ENCODE results near the gene ATP11A. TPM values are rescaled to one million over a fixed set of nuclear protein-coding genes. Genes with fewer than 3 reads are reported as not detected.

The ATP11A gene
- total RNA-seq, 1 donor from 2014 or later = 37.0 TPM

- no peak for DNase-seq (ENCODE audit: low spot score)
Observed at GRCh38 chr13:112892426-112893206, 202.8 kb downstream of the ATP11A start.

DNA sequence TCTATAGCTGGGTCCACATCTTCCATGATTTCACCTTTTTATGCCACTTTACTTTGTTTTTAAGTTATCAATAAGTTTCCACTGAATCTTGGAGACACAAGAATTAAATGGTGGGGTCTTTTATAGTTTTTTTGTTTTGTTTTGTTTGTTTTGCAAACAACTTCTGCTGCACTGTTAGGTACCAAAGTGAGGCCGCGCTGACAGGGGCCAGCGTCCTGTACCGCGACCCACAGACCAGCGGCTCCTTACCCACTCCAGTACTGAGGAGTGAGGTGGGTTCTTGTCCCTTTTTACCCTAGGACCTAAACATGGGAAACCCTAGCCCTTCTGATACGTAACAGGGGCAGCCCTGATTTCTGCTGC lies 203.3 kb downstream of the ATP11A start:
- DNase-seq (ENCODE audit: low spot score) = no peak

DNA sequence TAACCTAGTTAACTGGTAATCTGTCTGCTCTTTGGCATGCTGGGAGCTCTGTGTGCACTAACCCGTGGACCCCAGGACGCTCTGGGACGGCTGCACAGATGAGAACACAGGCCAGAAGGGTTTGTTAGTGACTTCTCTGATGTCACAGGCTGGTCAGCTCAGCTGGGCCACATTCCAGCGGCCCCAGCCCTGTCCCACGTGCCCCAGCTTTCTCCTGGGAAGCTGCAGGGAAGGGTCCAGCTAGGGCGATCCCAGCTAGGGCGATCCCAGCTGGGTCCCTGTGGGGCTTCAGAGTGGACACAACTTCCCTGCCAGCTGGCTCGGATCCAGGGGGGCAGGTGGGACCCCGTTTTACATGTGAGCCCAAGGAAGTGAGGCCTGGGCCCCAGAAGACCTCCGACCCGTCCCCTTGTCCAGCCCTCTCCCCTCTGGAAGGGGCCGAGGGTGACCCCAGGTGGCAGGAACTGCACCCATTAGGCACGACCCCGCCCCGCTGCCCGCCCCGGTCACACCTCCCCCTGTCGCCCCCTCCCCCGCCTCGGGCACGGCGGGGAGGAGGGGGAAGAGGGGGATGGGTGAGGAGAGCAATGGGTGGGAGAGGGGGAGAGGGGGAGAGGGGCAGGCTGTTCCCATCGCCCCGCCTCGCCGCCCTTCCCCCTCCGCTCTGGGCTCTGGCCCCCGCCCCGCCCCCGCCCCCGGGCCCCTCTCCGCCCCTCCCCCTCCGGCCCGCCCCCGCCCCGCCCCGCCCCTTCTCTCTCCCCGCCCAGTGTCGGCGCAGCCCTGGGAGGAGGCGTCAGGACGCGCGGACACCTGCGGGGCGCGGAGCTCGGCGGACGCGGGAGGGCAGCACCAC lies 204.0 kb downstream of the ATP11A start:
- DNase-seq (ENCODE audit: low spot score) = no peak

GRCh38 chr13:112894423-112894672 lies 204.5 kb downstream of the ATP11A start:
- DNase-seq (ENCODE audit: low spot score) = no peak

GRCh38 chr13:112894673-112895481 lies 205.0 kb downstream of the ATP11A start:
- no peak for DNase-seq (ENCODE audit: low spot score)

DNA sequence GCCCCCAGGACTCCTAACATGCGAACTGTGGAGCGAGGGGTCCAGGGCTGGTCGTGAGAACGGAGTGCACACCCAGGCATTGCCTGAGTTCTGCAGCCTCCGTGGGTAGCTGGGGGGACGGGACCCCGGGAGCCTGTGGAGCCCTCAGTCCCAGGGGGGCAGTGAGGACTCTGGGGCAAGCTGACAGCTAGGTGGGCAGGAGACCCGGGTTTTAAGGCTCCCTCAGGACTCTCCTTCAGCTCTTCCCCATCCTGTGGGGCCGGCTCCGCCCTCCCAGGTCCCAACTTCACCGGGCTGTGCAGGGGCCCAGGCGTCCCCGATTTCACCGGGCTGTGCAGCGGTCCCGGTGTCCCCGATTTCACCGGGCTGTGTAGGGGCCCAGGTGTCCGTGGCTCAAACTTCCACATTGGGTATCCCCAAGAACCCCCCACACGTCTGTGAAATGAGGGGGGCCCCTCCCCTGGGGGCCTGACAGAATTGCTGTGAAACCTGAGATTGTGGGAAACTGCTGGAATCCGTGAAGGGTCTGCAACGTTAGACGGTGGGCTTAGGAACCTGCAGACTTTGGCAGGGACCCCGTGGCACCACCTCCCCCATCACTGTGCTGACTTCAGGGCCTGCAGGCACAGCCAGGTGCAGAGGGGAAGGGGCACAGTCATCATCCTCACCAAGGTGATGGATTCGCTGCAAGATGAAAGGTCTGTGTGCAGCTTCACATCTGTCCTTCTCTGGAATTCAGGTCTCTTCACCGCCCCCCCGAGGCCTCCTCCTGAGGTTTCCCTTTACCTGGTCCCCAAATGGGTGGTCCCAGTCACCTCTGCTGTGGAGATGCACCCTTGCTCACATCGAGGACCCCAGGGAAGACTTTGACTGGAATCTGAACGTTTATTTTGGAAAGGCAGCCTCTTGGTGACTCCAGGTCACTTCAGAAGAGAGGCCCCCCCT lies 206.0 kb downstream of the ATP11A start:
- no peak for DNase-seq (ENCODE audit: low spot score)

- no peak for DNase-seq (ENCODE audit: low spot score)
Observed at GRCh38 chr13:112896736-112897602, 207.1 kb downstream of the ATP11A start.

GRCh38 chr13:112897603-112897955 lies 207.7 kb downstream of the ATP11A start:
- no peak for DNase-seq (ENCODE audit: low spot score)

DNA sequence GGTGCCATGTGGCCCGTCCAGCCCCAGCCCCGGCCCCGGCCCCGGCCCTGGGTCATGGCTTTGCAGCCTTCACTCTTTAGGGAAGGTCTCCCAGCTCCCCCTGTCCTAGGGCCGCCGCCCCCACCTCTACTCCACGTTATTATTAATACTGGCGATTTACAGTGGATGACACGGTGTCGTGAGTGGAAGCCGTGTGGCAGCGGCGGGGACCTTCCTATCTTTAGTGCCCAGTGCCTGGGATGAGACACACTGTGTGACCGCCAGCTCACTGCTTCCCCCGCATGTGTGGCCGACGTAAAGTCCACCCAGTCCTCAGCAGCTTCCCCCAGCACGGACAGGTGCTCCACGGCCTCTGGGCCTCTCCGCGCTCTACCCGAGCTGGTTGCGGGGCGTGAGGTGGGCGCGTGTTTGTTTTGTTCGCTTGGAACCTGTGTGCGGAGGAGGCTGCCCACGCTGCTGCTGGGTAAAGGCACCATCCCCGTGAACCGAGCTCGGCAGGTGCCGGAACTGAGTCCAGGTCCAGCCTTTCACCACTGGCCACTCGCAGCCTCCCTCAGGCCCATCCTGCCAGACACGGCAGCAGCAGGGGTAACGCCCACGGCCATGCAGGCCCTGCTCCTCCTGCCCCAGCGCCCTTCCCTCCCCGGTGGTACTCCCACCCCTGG lies 208.2 kb downstream of the ATP11A start:
- DNase-seq (ENCODE audit: low spot score) = no peak

DNA sequence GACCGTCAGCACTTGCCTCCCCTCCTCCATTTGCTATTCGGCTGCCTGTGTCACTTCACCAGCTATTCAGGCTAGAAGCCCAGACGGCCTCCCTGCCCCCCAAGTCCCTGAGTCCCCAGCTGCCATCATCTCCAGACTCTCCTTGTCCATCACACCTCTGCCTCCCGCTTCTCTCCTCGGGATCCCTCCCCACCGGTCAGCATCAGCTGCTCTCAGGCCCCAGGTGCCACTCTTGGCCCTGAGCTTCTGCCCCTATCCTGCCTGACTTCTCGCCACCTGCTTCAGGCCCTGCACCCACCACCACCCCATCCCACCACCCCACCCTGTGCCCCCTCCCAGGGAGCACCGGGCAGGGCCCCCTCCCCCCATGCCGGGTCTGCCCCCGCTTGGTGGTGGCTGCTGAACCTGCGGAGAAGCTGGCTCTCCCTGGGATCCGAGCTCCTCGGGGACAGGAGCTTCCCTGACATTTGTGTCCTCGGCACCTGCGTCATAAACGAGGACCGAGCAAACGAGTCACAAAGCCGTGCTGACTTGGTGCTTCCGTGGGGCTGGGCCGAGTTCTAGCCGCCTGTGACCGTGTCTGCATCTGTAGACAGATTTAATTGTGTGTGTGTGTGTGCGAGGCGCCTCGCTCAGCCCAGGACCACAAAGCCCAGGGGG lies 208.9 kb downstream of the ATP11A start:
- DNase-seq (ENCODE audit: low spot score) = no peak

DNA sequence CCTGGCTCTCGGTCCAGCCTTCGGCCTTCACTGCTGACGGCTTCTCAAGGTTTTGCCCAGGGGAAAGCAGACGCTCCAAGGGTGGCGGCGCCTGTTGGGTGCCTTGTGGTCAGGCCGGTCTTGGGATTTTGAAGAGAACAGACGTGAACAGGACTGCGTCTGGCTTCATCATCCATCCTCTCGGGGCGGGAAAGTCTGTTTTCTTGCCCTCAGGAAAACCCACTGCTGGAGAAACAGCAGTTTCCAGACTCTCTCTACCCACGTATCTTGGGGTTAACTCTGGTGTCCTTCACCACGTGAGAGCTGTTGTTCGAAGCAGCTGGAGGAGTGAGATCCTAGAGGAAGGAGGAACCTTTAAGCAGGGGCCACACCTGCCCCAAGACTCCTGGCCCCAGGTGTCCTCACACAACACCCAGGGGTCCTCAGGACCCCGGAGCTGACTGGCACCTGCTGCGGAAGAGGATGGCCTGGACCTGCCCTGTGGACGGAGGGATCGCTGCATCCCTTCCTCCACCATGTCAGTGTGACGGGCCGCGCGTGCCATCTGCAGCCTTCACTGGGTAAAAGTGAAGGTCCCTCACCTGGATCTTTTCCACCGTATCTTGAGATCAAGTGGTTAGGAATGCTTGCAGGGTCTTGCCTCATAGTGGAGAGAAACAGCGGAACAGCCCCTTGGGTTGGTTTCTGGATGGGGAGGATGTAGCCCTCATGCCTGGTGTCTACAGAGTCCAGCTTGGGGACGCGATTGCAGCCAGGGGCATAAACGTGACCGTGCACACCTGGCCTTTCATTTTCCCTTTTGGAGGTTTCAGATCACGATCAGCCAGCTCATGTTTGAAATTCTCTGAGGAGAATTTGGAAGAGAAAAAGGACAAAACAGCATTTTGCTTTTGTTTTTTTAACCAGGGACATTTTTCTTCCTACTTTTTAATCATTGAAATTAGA lies 209.7 kb downstream of the ATP11A start:
- DNase-seq (ENCODE audit: low spot score) = no peak

DNA sequence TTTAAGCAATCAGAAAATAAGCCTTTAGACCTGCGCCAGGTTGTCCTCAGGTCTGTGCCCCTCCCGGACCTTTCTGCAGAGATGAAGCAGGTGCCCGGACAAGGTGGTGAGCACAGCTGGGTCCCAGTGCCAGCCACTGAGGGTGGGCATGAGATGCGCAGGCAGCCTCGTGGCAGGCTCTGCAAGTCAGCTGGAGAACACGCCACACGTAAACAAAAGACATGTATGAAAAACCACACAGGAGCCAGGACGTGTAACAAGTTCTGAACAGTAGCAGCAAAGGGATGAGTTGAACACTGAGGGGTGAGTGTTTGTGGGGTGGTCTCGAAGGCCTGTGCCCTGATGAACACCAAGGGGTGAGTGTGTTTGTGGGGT lies 210.4 kb downstream of the ATP11A start:
- no peak for DNase-seq (ENCODE audit: low spot score)

DNA sequence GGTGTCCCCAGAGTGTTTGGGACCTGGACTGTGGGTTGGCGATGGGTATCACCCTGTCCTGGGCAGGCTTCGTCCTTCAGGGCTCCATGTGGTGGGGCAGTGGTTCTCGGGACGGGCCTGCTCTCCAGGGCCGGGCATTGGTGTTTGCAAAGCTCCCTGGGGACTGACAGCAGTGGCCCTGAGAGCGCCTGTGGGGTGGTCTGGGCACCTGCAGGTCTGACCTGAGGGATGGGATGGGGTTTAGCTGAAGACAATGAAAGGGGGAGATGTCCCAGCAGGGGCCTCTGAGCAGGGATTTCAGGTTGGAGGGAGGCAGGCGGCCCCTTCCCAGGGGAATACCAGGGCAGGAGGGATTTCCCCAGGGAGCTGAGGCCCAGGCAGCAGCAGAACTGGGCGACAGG lies 210.9 kb downstream of the ATP11A start:
- no peak for DNase-seq (ENCODE audit: low spot score)

DNA sequence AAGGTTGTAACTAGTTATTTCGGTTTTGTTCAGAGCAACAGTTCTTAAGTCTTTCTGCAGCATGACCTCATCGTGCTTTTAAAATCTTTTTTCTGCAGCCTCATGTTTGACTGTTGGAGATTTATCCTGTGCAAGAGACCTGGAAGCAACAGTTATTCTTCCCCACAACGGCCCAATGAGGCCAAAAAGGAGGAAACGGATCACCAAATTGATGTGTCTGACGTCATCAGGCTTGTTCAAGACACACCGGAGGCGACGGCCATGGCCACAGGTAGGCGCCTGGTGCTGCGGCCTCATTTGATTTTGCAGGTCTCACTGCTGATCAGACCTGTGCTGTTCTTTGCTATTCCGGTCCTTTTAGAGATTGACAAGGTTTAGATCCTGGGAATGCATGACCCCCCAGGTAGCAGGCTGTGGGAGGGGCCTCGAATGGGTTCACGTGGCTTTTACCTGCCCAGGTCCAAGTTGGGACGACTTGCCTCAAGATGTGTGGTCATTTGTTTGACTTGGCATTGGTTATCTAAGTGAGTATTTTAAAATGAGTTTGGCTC lies 212.3 kb downstream of the ATP11A start:
- DNase-seq (ENCODE audit: low spot score) = no peak

GRCh38 chr13:112902669-112903068 lies 212.8 kb downstream of the ATP11A start:
- DNase-seq (ENCODE audit: low spot score) = no peak

DNA sequence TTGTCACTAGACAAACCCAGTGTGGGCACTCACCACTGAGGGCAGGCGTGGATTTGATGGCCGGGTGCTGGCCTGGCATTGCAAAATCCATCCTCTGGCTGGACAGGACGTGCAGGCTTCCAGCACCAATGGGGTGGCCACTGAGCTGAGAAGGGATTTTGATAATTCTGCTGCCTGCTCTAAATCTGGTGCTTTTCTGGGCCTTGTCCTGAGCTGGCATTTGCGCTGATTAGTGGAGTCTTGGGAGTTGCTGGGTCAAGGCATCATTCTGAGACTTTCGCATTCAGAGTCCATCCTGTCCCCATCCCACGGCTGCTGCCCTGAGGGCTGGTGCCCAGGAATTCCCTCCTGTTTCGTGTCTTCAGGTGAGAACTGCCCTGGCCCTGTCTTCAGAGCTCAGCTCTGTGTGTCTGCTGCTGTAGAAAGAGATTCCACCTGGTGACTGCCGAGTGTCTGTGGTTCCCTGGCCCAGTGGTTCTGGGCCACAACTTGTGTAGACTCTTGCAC lies 213.3 kb downstream of the ATP11A start:
- DNase-seq (ENCODE audit: low spot score) = no peak

- DNase-seq (ENCODE audit: low spot score) = no peak
Observed at GRCh38 chr13:112903606-112904195, 213.9 kb downstream of the ATP11A start.

Data from ureter (tissue), 1 donor.